ENCODE data around the gene OR10A3.

OR10A3 gene

GRCh38 chr11:7896009-7896785, 45.3 kb downstream of the OR10A3 start:
- Mint-ChIP-seq H3K9me3 (peaks cover 5% of the 10 kb centered on the region), H3K27ac (no peak overlapping the region), H3K4me3 (no peak overlapping the region), H3K4me1 (peaks cover 21% of the 10 kb centered on the region), H3K36me3 (ENCODE audit: low read depth) (peaks cover 19% of the 10 kb centered on the region), H3K27me3 (ENCODE audit: low read depth, poor library complexity) (no peaks in the 10 kb centered on the region)
- DNase-seq = no peak
- no peak for TF ChIP-seq CTCF (IDR thresholded peaks at IDR 0.05)

GRCh38 chr11:7894251-7894650, 47.3 kb downstream of the OR10A3 start:
- no peak for TF ChIP-seq CTCF (IDR thresholded peaks at IDR 0.05)
- no peak for DNase-seq
- H3K27ac Mint-ChIP-seq = no peak overlapping the region
- no peaks in the 10 kb centered on the region for H3K9me3 Mint-ChIP-seq
- no peak overlapping the region for H3K4me3 Mint-ChIP-seq
- peaks cover 40% of the 10 kb centered on the region for H3K4me1 Mint-ChIP-seq
- H3K36me3 Mint-ChIP-seq (ENCODE audit: low read depth) = peaks cover 12% of the 10 kb centered on the region
- no peaks in the 10 kb centered on the region for H3K27me3 Mint-ChIP-seq (ENCODE audit: low read depth, poor library complexity)

- no peak for DNase-seq
- Mint-ChIP-seq H3K9me3 (no peaks in the 10 kb centered on the region), H3K4me1 (peaks cover 40% of the 10 kb centered on the region), H3K36me3 (ENCODE audit: low read depth) (peaks cover 8% of the 10 kb centered on the region), H3K4me3 (no peak overlapping the region), H3K27ac (no peak overlapping the region), H3K27me3 (ENCODE audit: low read depth, poor library complexity) (no peaks in the 10 kb centered on the region)
- no peak for TF ChIP-seq CTCF (IDR thresholded peaks at IDR 0.05)
Observed at GRCh38 chr11:7893796-7894195, 47.7 kb downstream of the OR10A3 start.

- Mint-ChIP-seq H3K4me1 (peaks cover 40% of the 10 kb centered on the region), H3K27me3 (ENCODE audit: low read depth, poor library complexity) (no peaks in the 10 kb centered on the region), H3K4me3 (no peak overlapping the region), H3K36me3 (ENCODE audit: low read depth) (peaks cover 8% of the 10 kb centered on the region), H3K9me3 (no peaks in the 10 kb centered on the region), H3K27ac (no peak overlapping the region)
- DNase-seq = no peak
- peak; percentile 75 for TF ChIP-seq CTCF (IDR thresholded peaks at IDR 0.05)
Observed at GRCh38 chr11:7892840-7893254, 48.7 kb downstream of the OR10A3 start.

- TF ChIP-seq CTCF (IDR thresholded peaks at IDR 0.05) = no peak
- no peaks in the 10 kb centered on the region for H3K27me3 Mint-ChIP-seq (ENCODE audit: low read depth, poor library complexity)
- H3K4me3 Mint-ChIP-seq = no peak overlapping the region
- no peaks in the 10 kb centered on the region for H3K9me3 Mint-ChIP-seq
- H3K4me1 Mint-ChIP-seq = peaks cover 40% of the 10 kb centered on the region
- DNase-seq = no peak
- peaks cover 8% of the 10 kb centered on the region for H3K36me3 Mint-ChIP-seq (ENCODE audit: low read depth)
- H3K27ac Mint-ChIP-seq = no peak overlapping the region
Observed at GRCh38 chr11:7892059-7892699, 49.3 kb downstream of the OR10A3 start.
